Measurements from ENCODE around the gene ITGAL.
"Not testable (repeated sequence)": the region's sequence is repeated elsewhere in the genome, so short reads cannot be mapped to it uniquely, and the experiment has no call there.

Gene ITGAL

DNA sequence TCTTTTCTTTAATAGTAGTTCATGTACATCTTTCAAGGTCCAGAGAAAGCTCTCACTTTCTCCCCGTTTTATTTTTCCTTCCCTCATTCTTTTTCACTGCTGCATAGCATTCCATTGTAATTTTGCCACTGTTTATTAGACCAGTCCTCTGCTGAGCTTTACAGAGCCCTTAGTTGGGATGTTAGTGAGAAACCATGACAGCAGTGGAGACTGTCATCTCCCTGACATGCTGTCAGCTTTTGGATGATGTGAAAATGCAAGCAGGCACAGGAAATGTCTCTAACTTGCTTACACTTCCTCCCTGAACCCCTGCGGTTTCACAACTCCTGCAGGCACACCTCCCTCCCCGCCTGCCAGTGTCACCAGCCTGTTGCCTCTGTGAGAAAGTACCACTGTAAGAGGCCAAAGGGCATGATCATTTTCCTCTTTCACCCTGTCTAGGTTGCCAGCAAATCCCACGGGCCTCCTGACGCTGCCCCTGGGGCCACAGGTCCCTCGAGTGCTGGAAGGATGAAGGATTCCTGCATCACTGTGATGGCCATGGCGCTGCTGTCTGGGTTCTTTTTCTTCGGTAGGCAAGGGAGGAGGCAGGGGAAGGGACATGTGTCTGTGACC lies at the start of gene ITGAL:
Gene ITGAL (plus strand): TSS at position 415 of the 615 bp plus-strand sequence. CDS start 96 bp downstream, at position 511.
- DNase-seq (ENCODE audit: low read depth), result peak; percentile 79

DNA sequence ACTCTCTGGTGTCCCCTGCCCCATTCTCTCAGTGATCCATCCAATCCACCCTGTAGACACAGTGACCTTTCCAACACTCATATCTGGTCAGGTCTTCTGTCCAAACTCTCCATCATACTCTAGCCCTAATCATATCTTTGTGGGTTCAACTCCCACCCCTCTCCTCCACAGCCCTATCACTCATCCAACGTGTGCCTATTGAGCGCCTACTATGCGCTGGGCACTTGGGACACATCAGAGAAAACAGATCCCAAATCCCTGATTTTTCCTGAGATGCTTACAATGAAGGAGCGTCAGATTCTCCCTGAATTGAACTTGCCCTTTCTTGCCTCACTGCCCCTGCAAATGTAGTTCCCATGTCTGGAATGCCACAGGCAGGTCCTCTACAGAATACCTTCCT lies 44.5 kb upstream of the ITGAL start:
- no peak for DNase-seq (ENCODE audit: low read depth)

DNA sequence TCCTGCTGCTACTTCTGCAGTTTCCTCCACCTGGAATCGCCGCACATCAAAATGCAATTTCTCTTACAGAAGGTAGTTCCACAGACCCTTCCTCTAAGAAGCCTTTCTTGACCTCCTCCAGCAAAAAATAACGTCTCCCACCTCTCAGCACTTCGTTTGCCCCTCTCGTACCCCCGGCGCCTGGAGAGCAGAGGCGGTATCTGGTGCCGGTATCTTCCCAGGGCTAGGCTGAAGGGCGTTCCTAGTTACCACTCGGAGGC lies 43.2 kb upstream of the ITGAL start:
- no peak for DNase-seq (ENCODE audit: low read depth)

DNA sequence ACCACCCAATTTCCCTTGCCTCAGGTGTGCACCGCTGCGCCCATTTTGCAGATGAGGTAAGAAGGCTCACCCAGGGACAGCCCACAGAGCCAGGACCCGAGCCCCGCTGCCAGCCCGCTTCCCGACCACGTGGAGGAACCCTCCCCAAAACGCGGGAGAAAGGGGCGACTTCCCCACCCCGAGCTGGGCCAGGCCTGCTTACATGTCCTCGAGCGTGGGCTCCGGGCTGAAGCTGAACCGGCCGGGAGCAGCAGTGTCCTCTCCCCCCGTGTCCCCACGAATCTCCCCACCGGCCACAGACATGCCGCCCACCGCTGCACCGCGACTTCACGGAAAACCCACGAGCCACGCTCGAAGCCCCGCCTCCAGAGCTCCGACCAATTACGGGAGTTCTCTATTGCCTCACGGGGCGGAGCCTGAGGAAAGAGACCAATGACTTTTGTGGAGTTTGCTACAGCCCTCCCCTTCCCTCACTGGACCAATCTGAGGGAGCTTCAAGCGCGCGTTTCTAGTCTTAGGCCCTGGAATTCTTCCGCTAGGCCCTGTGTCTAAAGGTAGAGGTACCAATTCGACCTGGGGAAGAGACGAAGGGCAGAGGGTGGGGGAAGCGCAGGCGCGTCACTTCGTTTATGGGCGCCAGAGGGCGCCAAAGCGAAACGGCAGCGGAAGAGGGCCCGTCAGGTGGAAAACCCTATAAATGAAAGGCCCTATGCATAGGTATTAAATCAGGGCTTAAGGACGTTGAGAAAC lies 42.7 kb upstream of the ITGAL start, which contains the start of gene DCTPP1:
Gene DCTPP1 (minus strand): TSS at position 353 of the 750 bp plus-strand sequence. CDS start 50 bp downstream, at position 303.
- DNase-seq (ENCODE audit: low read depth), result peak; percentile 92

DNA sequence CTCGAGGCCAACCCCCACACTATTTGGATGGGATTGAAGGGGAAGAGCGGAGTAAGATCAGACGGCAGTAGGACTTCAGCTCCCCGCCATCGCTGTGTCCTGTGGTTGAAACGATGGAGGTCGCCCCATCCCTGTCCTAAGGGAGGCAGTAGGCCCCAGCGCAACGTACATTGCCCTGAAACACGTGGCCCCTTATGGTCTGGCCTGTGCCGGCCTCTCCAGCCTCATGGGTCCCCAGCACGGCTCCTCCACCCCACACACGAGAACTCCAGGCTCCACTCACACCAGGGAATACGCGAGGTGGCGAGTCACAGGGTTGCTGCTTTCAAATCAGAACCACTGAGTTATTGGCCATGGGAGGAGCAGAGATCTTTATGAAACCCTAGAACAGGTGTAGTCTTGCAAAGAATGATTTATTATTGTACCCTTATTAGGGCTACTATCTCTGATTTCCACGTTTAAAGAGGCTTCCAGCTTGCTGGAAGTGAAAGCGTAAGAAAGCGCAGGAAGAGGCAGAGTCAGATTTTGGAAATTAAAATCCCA lies 42.0 kb upstream of the ITGAL start:
- no peak for DNase-seq (ENCODE audit: low read depth)

DNA sequence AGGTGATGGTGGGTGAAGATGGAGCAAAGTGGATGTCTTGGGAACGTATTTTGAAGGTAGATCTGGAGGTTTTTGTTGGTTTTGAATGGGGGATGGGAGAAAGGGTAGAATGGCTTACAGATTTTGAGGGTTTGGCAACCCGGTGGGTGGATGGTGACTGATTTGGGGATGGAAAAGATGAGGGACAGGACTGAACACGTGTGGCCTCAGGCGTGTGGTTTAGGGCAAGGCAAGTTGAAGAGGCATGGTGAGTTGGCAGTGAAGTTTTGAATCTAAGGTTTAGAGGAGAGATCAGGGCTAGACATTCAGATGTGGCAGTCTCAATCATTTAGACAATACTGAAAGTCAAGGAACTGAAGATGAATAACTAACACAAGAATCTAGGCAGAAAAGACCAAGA lies 37.7 kb upstream of the ITGAL start:
- peak; percentile 18 for DNase-seq (ENCODE audit: low read depth)

DNA sequence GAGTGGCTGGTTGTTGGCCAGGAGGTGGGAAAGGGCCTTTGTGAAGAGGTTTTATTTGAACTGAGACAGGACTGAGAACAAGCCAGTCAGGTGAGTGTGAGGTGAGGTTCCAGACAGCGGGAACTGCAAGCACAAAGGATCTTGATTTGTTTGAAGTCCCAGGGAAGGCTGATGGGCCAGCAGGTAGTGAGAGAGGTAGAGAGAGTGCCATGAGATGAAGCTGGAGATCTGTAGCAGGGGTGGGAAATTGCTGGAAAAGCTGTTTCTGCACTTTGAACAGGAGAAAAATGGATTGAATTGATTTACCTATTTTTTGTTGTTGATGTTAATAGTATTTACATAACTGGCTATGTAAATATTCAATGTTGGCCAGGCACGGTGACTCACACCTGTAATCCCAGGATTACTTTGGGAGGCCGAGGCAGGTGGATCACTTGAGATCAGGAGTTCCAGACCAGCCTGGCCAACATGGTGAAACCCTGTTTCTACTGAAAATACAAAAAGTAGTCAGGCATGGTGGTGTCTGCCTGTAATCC lies 35.0 kb upstream of the ITGAL start:
- no peak for DNase-seq (ENCODE audit: low read depth)

DNA sequence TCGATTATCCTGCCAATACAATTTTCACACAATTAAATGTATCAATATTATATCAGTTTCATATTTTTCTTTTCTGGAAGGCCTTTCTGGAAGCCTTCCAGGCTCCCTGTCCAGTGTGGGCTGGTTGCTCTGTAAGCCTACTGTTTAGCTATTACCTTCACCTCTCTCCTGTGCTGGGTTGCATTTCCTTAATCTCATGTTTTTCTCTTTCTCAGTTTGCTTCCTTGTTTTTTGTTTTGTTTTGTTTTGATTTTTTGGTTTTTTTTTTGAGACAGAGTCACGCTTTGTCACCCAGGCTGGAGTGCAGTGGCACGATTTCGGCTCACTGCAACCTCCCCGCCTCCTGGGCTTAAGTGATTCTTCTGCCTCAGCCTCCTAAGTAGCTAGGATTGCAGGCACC lies 33.7 kb upstream of the ITGAL start:
- no peak for DNase-seq (ENCODE audit: low read depth)

DNA sequence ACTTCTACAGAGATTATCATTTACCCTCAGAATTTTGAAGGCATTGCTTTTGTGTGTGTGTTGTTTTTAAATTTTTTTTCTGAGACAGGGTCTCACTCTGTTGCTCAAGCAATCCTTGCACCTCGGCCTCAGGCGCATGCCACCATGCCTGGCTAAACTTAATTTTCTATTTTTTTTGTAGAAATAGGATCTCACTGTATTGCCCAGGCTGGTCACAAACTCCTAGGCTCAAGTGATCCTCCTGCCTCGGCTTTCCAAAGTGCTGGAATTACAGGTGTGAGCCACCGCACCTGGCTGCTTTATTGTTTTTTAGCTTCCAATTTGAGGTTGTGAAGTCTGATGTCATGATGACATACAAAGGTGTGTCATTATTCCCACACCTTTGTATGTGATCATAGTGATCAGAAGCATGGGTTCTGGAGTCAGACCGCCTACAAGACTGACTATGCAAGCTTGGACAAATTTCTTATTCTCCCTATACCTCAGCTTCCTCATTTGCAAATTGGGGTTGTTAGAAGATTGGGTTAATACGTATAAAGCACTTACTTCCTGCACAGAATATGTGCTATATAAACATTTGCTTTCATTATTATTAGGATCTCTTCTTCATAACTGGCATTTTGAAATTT lies 32.7 kb upstream of the ITGAL start:
- DNase-seq (ENCODE audit: low read depth), result no peak

DNA sequence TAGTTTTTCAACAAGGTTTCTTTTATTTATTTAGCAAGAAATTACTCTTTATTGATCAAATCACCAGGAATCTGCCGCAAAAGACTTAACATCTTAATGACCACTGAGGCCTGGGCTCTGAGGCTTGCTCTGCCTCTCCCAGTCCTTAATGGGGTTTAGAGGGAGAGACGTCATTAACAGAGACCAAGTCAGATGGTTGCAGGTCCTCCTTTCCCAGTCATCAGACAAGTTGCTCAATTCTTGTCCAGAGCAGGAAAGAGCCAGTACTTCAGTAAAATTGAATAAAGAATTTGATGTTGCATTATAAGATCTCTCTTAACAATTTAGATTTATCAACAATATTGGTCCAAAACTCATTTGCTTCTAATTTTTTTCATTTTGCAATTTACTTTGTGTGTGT lies 28.9 kb upstream of the ITGAL start:
- DNase-seq (ENCODE audit: low read depth), result no peak

DNA sequence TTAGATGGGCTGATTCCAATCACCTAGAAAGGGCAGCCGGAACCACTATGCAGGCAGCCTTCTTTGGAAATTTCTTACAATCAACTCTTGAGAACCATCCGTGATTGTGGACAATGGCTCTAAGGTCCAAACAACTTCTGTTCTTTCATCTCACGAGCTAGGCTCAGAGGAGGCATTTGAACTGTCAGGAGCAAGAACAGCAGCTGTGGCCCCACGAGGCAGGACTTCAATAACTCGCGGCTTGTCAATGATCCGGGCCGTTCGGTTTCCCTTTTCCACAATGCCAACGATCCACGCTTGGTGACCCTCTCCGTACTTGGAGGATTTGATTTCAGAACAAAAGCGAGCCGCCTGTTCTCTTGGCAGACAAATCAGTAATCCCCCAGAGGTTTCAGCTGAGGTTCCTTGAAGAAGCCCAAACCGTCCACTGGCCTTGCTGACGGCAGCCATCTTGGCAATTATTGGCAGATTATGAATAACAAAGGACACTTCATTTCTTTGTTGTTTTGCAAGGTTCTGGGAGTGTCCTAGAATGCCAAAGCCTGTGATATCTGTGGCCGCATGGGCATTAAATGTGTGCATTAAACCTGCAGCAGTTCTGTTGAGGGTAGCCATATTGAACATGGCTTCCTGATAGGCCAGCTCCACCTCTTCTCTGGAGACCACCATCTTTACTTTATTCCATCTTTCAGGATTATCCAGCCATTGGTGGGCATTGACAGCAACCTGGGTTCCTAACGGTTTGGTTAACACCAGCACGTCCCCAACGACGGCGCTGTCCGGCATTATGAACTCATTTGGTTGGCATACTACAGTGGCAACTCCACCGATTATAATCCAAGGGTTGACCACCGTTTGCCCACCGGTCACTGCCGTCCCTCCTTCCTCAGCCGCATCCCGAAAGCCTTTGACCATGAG lies 28.1 kb upstream of the ITGAL start:
- no peak for DNase-seq (ENCODE audit: low read depth)

DNA sequence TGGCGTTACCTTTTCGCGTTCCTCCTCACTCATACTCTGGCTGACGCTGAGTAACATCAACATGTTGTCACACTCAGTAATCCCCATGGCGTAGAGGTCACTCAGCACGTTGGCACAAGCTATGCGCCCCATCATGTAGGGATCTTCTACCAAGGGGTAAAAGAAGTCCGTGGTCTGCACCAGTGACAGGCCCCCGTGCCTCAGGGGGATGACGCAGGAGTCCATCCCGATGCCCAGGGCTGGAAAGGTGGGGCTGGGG lies 27.5 kb upstream of the ITGAL start:
- no peak for DNase-seq (ENCODE audit: low read depth)

DNA sequence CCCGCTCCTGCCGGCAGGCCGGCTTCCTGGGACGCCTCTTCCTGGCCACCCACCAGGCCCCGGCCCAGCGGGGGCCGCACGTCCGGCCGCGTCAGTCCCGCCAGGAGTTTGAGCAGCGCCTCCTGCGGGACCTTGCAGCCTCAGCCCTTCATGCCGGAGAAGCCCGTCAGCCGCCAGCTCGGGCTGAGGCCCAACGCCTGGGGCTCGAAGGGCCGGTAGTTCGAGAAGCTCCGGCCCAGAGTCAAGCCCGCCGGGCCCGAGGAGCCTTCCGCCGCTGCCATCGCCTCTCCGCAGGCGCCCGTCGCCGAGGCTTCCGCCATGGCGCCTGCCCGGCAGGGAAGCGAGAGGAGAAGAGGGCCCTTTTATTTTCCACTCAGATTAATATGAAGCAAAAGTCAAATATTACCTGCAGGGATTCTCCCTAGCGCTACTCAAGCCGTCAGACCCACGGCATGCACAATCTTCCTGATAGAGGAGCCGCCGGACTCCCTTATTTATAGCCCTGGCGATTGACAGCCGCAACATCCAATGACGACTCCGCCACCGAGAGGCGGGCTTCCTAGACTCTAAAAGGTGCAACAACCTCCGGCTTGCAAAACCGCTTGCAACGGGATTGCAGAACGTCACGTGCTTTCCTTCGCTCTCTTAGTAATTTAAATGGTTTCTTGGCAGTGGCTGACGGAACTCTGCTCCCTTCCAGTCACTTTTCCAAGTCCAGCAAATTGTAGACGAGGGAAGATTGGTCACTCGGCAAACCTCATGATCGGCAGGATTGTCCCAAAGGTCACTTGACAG lies 26.9 kb upstream of the ITGAL start, which contains the start of gene SEPHS2:
Gene SEPHS2 (minus strand): TSS at position 467 of the 795 bp plus-strand sequence. CDS start 147 bp downstream, at position 320.
- DNase-seq (ENCODE audit: low read depth), result peak; percentile 92

DNA sequence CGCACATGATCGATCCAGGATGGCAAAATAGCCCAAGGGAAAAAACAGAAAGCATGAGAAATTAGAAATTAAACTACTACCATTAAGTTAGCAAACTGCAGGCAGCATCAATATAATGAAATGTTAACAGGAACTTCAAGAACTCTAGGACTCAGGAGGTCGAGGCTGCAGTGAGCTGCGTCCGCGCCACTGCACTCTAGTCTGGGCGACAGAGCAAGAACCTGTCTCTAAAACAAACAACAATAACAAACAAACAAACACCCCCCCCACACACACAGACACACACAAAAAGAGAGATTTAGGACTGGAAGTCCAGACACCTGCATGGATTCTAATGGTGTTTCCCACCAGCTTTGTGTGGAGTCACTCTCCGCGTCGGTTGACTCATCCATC lies 26.3 kb upstream of the ITGAL start:
- DNase-seq (ENCODE audit: low read depth), result no peak

DNA sequence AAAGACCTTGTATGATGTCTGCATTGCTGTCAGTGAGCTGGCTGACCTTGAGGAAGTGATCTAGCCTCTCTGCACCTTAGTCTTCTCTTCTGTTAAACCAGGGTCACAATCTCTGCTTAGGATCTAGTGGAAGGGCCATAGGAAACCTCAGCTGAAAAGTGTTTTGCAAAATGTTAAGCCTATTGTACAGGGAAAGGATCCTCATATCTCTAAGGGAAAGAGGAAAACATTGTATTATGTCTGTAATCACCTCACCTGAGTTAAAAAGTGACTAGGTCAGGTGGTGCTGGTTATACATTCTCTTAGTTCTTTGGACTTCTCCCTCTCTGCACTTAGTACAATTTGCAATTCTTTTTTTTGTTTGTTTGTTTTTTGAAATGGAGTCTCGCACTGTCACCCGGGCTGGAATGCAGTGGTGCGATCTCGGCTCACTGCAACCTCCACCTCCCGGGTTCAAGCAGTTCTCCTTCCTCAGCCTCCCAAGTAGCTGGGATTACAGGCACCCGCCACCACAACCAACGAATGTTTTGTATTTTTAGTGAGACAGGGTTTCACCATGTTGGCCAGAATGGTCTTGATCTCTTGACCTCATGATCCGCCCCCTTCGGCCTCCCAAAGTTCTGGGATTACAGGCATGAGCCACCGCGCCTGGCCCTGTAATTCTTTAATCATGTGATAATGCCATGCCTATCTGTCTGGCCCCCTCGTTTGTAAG lies 24.9 kb upstream of the ITGAL start:
- no peak for DNase-seq (ENCODE audit: low read depth)

DNA sequence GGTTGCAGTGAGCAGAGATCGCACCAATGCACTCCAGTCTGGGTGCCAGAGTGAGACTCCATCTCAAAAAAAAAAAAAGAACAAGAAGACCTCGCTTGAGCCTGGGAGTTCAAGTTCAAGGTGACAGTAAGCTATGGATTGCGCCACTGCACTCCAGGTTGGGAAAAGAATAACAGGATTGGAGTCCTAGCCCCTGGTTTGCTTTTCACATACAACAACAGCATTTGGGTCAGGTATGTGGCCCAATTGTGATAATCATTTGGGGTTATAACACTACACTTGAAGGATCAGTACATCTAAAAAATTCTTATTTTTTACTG lies 23.5 kb upstream of the ITGAL start:
- DNase-seq (ENCODE audit: low read depth), result no peak

DNA sequence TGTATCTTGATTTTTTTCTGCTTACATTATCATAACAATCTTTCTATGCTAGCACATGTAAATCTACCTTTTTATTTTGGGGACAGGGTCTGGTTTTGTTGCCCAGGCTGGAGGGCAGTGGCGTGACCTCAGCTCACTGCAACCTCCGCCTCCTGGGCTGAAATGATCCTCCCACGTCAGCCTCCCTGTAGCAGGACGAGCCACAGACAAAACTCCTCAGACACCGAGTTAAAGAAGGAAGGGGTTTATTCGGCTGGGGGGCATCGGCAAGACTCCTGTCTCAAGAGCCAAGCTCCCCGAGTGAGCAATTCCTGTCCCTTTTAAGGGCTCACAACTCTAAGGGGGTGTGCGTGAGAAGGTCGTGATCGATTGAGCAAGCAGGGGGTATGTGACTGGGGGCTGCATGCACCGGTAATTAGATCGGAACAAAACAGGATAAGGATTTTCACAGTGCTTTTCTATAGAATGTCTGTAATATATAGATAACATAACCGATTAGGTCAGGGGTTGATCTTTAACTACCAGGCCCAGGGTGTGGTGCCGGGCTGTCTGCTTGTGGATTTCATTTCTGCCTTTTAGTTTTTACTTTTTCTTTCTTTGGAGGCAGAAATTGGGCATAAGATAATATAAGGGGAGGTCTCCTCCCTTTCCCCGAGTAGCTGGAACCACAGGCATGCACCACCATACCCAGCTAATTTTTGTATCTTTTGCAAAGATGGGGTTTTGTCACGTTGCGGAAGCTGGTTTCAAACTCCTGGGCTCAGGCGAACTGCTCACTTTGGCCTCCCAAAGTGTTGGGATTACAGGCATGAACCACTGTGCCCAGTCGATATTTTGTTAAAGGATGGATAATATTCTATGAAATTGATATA lies 19.6 kb upstream of the ITGAL start:
- DNase-seq (ENCODE audit: low read depth), result not testable (repeated sequence)

DNA sequence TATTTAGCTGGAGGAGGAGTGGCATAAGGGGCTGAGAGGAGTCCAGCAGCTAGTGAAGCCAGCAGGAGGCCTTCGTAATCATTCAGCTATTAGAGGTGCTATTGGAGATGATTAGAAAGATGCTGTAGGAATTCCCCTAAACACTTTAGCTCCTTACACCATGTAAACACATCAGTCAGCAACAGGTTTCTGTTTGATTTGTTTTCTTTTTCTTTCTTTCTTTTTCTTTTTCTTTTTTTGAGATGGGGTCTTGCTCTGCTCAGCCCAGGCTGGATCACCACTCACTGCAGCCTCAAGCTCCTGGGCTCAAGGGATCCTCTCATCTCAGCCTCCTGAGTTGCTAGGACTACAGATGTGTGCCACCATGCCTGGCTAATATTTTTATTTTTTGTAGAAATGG lies 16.2 kb upstream of the ITGAL start:
- no peak for DNase-seq (ENCODE audit: low read depth)

DNA sequence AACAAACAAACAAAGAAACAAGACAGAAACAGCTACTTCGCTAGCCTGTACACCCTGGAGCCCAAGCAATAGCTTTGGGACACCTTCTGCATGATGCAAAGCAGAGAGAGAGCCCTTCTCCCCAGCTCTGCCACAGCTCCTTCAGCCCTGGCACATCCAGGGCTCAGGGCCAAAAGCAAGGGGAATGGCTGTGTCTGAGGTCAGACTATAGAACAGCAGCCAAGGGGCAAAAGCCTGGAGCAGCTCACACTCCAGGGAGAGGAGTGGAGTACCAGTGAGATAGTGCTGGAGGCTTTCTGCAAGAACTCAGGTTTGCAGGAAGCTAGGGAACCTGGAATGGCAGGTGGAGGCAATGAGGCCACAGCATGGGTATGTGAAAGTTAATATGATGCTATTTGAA lies 15.3 kb upstream of the ITGAL start:
- no peak for DNase-seq (ENCODE audit: low read depth)
